ENCODE data around the gene GTF2A1.

DNA sequence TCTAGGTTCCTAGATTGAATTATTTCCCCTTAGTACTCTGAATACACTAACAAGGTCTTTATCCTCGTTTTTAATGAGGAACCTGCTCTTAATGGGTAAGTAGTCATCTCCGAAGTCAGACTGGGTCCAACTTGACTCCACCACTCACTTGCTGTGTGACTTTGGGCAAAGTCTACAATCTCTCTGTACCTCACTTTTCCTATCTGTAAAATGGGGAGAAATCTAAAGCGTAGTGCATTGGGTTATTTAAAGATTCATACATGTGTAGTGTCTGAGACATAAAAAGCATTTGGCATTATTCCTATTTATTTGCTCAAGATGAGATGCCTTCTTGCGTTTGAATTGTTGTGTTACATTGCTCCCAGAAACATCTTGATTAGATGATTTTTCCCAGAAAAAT, 51.5 kb downstream of the GTF2A1 start:
- TF ChIP-seq, protein P1, sequence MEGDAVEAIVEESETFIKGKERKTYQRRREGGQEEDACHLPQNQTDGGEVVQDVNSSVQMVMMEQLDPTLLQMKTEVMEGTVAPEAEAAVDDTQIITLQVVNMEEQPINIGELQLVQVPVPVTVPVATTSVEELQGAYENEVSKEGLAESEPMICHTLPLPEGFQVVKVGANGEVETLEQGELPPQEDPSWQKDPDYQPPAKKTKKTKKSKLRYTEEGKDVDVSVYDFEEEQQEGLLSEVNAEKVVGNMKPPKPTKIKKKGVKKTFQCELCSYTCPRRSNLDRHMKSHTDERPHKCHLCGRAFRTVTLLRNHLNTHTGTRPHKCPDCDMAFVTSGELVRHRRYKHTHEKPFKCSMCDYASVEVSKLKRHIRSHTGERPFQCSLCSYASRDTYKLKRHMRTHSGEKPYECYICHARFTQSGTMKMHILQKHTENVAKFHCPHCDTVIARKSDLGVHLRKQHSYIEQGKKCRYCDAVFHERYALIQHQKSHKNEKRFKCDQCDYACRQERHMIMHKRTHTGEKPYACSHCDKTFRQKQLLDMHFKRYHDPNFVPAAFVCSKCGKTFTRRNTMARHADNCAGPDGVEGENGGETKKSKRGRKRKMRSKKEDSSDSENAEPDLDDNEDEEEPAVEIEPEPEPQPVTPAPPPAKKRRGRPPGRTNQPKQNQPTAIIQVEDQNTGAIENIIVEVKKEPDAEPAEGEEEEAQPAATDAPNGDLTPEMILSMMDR (IDR thresholded peaks at IDR 0.05; ENCODE audit: low read length) = no peak
- TF ChIP-seq EZH2 (IDR thresholded peaks at IDR 0.05; ENCODE audit: borderline replicate concordance, low read length) = no peak
